Glomerular visceral epithelial cell (primary cell): Measurements from ENCODE around the gene LRRFIP2.
A peak's percentile ranks its signal among the peaks of the same experiment; 100 is the strongest.
"Not testable (repeated sequence)": the region's sequence is repeated elsewhere in the genome, so short reads cannot be mapped to it uniquely, and the experiment has no call there.

ENCODE experiments used
- DNase-seq: peaks from one replicate; pipeline ENCODE4 v3.0.0-alpha.2; 2016; ENCODE audit errors: extremely low spot score

Gene LRRFIP2

GRCh38 chr3:37174532-37175126, at the start of gene LRRFIP2:
Gene LRRFIP2 (minus strand): TSS chr3:37174582. CDS start chr3:37148983, 25,599 bp downstream.
- DNase-seq, result peak; percentile 60

GRCh38 chr3:37223576-37223975, 49.2 kb upstream of the LRRFIP2 start:
- no peak for DNase-seq

- peak; percentile 84 for DNase-seq
Observed at GRCh38 chr3:37223141-37223558, 48.8 kb upstream of the LRRFIP2 start.

- not testable (repeated sequence) for DNase-seq
Observed at GRCh38 chr3:37222542-37222941, 48.2 kb upstream of the LRRFIP2 start.

- DNase-seq, result peak; percentile 73
Observed at GRCh38 chr3:37221407-37221806, 47.0 kb upstream of the LRRFIP2 start.

- no peak for DNase-seq
Observed at GRCh38 chr3:37219266-37219665, 44.9 kb upstream of the LRRFIP2 start.

GRCh38 chr3:37218206-37218605, 43.8 kb upstream of the LRRFIP2 start:
- DNase-seq, result peak; percentile 17

GRCh38 chr3:37217098-37217849, 42.9 kb upstream of the LRRFIP2 start:
- DNase-seq, result no peak

- no peak for DNase-seq
Observed at GRCh38 chr3:37216597-37217097, 42.3 kb upstream of the LRRFIP2 start.

GRCh38 chr3:37214076-37214475, 39.7 kb upstream of the LRRFIP2 start:
- no peak for DNase-seq

- DNase-seq, result no peak
Observed at GRCh38 chr3:37210230-37210629, 35.8 kb upstream of the LRRFIP2 start.

- not testable (repeated sequence) for DNase-seq
Observed at GRCh38 chr3:37208576-37208975, 34.2 kb upstream of the LRRFIP2 start.

GRCh38 chr3:37208008-37208407, 33.6 kb upstream of the LRRFIP2 start:
- DNase-seq, result not testable (repeated sequence)

GRCh38 chr3:37206041-37206440, 31.7 kb upstream of the LRRFIP2 start:
- DNase-seq, result peak; percentile 81

- DNase-seq, result no peak
Observed at GRCh38 chr3:37204314-37204713, 29.9 kb upstream of the LRRFIP2 start.

GRCh38 chr3:37202035-37202434, 27.7 kb upstream of the LRRFIP2 start:
- DNase-seq, result no peak

GRCh38 chr3:37200141-37200540, 25.8 kb upstream of the LRRFIP2 start:
- DNase-seq, result peak; percentile 30

- peak; percentile 57 for DNase-seq
Observed at GRCh38 chr3:37198996-37199395, 24.6 kb upstream of the LRRFIP2 start.

- no peak for DNase-seq
Observed at GRCh38 chr3:37198547-37198946, 24.2 kb upstream of the LRRFIP2 start.

- peak; percentile 67 for DNase-seq
Observed at GRCh38 chr3:37197810-37198371, 23.5 kb upstream of the LRRFIP2 start.

GRCh38 chr3:37194533-37194932, 20.2 kb upstream of the LRRFIP2 start:
- no peak for DNase-seq

- no peak for DNase-seq
Observed at GRCh38 chr3:37190667-37191066, 16.3 kb upstream of the LRRFIP2 start.

- DNase-seq, result no peak
Observed at GRCh38 chr3:37189109-37189508, 14.7 kb upstream of the LRRFIP2 start.
